HG03108 (cell line): Measurements from ENCODE around the gene TRIO.
"Not testable (repeated sequence)": the region's sequence is repeated elsewhere in the genome, so short reads cannot be mapped to it uniquely, and the experiment has no call there.

Source experiments
- ATAC-seq: cut with Tn5 transposase; IDR thresholded peaks from one replicate; pipeline ENCODE4 v1.9.1; 2021; ENCODE audit warnings: moderate library complexity; ENCODE audit not compliant: unreplicated experiment

The TRIO gene

DNA sequence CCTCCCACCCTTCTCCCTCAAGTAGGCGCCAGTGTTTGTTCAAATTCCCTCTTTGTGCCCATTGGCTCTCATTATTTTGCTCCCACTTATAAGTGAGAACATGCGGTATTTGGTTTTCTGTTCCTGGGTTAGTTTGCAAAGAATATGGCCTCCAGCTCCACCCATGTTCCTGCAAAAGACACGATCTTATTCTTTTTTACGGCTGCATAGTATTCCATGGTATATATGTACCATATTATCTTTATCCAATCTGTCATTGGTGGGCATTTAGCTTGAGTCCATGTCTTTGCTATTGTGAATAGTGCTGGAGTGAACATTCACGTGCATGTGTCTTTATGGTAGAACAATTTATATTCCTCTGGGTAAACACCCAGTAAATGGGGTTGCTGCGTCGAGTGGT is 375.5 kb downstream of the TRIO start:
- no peak for ATAC-seq

DNA sequence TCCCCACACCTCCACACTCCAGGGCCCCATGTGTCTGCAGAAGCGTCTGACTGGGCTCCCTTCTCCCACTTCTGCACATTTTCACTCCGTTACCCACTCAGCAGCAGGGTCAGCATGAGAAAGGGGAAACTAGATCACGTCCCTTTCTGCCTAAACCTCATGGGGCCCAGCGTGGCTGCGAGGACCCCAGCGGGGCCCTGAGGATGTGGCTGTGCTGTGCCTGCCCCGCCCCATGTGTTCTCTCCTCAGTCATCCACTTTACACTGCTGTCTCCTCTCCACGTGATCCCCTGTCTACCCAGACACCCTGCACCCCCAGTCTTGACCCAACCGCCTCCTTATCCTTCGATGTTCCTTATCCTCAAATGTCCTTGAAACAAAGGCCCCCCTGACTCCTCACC is 378.6 kb downstream of the TRIO start:
- no peak for ATAC-seq

DNA sequence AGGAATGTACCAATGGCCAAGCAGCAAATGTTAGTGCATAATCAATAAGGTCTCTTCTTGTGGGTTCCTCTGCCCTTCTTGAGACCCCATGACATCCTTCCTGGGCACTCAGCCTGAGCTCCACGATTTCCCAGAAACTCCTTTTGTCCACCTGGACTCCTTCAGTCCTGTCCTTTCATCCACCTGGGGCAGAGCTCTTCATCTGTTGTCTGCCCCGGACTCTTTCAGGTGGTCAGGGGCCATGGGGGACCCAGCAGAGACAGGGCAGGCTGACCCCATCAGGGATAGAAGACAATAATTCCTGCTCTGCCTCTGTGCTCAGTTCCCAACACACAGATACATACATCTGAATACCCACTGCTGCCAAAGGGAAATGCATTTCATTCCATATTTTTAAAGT is 379.6 kb downstream of the TRIO start:
- ATAC-seq = no peak

DNA sequence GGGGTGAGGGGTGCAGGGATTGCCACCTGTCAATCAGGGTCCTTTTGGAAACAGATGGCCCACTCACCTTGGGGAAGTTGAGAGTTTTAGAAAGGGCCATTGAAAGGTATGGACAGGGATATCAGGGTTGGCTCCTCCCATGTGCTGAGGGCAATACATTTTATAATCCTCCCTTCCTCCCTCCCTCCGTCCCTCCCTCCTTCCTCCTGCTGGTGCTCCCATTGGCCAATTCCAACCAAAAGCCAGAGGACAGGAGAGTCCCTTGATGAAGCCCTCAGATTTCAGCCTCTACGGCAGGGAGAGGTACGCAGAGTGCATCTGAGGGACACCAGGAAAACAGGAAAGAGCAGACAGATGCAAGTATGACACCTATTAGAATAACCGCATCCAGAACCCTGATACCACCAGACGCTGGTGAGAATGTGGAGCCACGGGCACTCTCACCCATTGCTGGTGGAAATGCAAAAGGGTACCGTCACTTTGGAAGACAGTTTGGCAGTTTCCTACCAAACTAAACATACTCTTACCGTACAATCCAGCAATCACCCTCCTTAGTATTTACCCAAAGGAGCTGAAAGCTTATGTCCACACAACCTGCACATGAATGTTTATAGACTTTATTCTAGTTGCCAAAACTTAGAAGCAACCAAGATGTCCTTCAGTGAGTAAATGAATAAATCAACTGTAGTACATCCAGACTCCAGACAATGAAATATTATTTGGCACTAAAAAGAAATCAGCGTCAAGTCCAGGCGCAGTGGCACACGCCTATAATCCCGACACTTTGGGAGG is 380.3 kb downstream of the TRIO start:
- no peak for ATAC-seq

DNA sequence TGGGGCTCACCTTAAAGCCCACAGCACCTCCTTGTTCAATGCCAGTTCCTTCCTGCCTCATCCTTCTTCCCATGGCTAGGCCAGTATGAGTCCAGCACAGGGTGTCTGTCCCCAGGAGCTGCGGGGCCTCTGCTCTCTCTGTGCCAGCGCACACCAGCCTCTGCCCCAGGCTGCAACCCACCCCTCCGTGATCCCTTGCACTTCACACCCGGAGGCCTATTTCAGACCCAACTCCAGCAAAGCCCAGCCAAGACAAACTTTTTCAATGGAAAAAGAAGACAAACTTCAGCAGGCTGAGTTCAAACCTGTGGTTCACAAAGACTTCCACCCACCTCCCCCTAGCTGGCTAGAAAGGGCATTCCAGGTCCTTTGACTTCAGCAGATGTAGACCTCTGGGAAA is 382.3 kb downstream of the TRIO start:
- ATAC-seq = no peak

DNA sequence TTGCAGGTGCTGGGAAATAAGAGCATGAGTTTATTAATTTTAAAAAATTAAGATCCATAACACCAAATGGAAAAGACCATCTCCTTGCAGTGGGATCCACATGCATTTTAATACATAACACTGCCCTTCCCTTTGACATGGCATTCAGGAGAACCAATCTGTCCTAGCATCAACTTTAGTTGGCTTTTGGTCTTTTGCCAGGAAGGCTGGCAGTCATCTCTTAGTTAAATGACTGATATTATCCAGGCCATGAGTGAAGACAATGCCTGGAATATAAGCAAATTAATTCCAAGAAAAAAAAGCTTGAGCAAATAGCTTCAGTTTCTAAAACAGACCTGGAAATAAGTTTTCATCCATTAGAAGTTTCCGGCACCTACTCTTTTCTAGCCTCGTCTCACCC is 383.4 kb downstream of the TRIO start:
- ATAC-seq = no peak

DNA sequence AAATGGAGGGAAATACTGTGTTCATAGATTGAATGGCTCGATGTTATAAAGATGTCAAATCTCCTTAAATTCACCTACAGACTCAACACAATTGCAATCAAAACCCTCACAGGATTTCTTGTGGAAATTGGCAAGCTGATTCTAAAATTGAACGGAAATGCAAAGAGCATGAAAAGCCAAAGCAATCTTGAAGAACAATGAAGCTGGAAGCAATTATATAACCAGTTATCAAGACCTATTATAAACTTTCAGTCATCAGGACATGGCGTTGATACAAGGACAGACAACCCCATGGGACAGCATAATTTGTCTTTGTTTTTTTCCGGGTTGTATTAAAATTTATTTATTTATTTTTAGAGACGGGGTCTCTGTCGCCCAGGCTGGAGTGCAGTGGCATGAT is 385.0 kb downstream of the TRIO start:
- no peak for ATAC-seq

DNA sequence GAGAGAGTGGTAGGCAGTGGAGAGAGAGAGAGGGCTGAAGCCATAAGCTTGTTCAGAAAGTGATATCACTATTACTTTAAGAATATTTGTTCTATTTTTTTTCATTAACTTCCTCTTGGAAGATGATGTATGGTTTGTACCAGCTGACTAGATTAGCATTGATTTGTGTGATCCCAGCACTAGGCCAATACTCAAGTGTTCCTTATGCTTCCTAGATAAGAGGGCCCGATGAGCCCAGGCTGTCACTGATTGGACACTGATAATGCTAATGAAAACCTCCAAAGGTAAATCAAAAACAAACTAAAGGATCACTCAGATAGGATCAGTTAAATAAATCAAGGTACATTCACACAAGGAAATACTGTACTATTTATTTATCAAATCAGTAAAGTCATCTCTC is 385.8 kb downstream of the TRIO start:
- no peak for ATAC-seq

DNA sequence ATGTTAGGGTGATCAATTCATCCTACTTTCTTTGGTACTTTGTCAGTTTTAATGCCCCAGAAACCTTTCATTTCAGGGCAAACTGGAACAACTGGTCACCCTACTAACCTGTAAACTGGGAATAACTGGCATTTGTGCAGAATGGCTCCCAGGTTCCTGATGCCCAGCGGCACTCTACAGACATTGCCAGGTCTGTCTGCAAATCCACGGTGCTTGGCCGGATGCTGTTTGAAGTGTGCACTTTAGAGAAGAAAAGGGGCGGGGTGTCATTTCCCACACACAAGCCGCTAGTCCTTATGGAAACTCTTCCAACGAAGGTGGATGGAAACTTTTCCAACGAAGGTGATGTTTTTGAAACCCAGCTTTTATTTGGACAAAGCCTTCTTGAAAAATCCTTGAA is 388.5 kb downstream of the TRIO start:
- ATAC-seq = no peak

DNA sequence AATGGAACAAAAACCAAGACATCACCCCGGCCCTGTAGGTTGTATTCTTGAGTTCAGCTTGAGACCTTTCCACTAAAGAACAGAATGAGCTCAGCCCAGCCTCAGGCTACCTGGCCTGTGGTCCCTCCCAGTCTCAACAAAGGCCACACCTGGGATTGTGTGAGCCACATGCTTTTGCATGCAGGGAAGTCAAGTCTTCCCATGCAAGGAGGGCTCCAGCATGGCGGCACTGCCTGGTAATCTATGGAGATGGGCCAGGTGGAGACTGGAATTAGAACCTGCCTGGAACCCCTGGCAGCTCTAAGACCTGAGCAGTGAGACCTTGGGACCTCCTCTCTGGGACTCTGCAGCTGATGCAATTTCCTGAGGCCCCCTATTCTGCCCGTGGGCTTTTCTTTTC is 389.0 kb downstream of the TRIO start:
- no peak for ATAC-seq

DNA sequence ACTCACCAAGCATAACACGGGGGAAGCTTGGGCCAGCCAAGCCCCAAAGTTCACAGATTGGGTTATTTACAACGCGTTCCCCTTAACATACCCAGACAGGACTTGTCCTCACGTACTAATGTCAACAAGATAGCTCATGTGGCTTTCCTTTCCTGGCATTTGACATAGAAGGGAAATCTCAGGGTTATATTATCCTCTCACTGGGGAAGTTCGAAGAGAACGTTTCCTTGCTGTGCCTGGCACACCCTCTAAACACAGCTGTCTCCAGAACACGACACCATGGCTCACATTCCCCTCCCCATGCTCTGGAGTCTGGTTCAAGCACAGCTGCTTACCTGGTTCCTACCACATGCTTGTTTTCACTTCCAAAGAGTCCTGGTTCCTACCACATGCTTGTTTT is 391.6 kb downstream of the TRIO start:
- no peak for ATAC-seq

DNA sequence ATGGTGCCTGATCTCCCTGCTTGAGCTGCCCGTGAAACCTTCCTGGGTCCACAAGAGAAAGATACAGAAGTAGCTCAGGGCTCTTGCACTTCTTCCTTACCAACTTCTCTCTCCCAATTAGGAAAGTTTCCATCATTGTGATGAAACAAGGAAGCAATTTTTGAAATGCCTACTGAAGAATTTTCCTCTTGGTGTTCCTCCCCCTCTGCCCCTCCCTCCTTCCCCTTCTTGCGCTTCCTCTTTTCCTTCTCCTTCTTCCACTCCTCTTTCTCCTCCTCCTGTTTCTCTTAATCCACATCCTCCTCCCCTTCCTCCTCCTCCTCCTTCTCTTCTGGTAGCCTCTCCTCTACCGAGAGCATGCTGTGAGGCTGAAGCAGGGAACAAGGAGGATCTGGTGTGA is 402.2 kb downstream of the TRIO start:
- no peak for ATAC-seq

DNA sequence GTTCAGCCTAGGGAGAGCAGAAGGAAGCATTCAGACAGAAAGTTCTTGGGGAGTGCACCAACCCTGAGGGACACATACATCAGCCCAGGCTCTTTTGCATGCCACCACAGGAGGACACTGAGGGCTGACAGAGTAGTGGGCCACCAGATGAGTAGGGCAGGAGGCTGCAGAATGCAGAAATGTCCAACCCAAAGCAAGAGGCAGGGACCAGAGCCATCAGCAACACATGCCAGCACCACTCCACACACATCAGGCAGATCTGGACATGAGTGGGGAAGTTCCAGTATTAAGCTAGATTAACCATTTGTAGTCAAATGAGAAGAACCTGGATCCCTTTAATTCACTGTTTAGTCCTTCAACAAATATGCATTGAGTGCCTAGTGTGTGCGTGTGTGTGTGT is 402.7 kb downstream of the TRIO start:
- ATAC-seq = no peak

DNA sequence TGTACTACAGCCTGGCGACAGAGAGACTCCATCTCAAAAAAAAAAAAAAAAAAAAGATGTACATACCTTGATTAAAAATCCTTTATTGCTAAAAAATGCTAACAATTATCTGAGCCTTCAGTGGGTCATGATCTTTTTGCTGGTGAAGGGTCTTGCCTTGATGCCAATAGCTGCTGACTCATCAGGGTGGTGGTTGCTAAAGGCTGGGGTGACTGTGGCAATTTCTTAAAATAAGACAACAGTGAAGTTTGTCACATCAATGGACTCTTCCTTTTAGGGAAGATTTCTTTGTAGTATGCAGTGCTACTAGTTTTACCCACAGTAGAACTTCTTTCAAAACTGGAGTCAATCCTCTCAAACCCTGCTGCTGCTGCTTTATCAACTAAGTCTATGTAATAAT is 404.5 kb downstream of the TRIO start:
- no peak for ATAC-seq

DNA sequence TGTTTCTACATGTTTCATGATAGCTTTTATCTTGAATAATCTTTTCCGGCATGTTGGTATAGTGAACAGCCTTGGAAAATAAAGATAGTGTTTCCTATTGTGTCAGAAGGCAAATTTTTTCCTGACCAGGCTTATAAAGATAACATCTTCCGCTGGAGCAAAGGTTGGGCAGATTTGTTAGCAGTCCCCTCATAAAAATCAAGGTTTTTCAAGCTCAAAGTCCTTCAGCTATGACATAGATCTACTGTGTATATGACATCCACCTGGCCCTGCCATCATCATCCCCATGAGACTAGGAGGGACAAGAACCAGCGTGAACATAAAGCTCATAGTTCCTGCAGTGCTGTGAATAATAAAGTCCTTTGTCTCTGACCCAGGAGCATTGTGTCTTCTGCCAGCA is 408.1 kb downstream of the TRIO start:
- no peak for ATAC-seq

DNA sequence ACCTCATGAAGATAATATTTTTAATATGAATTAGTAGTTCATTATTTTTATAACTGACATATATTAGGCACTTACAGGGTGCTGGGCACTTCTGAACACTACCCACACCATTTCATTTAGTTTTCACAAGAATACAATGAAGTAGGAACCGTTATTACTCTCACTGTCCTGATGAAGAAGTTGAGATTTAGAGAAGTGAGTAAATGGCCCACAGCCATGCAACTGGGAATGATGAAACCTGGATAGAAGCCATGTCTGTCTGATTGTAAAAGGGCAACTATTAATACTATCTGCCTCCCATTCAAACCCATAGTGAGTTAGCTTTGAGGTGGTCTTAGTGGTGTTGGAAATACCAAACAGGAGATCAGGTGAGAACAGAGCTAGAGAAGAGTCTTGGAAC is 408.9 kb downstream of the TRIO start:
- ATAC-seq = no peak

DNA sequence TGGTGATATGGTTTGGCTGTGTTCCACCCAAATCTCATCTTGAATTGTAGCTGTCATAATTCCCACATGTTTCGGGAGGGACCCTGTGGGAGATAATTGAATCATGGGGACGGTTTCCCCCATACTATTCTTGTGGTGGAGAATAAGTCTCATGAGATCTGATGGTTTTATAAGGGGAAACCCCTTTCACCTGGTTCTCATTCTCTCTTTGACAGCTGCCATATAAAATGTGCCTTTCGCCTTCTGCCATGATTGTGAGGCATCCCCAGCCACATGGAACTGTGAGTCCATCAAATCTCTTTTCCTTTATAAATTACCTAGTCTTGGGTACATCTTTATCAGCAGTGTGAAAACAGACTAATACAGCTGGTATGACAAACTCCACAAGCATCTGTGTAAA is 411.1 kb downstream of the TRIO start:
- ATAC-seq = not testable (repeated sequence)

DNA sequence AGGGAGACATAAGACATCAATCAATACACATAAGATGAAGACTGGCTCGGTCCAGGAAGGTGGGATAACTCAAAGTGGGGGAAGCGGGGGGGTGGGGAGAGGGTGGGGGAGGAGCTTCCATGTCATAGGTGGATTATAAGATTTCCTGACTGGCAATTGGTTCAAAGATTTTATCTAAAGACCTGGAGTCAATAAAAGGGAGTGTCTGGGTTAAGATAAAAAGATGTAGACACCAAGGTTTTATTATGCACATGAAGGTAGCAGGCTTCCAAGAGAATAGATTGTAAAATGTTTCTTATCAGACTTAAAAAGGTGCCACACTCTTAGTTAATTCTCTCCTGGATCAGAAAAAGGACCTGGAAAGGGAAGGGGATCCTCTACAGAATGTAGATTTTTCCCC is 412.9 kb downstream of the TRIO start:
- no peak for ATAC-seq

DNA sequence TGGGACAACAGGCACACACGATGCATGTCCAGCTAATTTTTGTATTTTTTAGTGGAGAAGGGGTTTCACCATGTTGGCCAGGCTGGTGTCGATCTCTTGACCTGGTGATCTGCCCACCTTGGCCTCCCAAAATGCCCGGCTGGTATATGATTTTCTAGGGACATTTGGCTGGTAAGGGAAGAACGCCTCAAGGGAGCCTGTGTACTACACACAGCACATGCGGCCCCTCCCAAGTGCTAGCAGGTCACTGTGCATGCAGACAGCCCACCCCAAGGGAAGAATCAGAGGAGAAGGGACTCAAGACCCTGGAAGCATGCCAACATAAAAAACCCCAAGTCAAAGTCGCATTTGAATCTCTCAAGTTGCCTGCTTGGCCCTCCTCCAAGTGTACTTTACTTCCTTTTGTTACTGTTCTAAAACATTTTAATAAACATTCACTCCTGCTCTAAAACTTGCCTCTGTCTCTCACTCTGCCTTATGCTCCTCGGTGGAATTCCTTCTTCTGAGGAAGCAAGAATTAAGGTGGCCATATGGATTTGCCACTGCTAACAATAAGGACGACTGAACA is 414.1 kb downstream of the TRIO start:
- ATAC-seq = no peak

DNA sequence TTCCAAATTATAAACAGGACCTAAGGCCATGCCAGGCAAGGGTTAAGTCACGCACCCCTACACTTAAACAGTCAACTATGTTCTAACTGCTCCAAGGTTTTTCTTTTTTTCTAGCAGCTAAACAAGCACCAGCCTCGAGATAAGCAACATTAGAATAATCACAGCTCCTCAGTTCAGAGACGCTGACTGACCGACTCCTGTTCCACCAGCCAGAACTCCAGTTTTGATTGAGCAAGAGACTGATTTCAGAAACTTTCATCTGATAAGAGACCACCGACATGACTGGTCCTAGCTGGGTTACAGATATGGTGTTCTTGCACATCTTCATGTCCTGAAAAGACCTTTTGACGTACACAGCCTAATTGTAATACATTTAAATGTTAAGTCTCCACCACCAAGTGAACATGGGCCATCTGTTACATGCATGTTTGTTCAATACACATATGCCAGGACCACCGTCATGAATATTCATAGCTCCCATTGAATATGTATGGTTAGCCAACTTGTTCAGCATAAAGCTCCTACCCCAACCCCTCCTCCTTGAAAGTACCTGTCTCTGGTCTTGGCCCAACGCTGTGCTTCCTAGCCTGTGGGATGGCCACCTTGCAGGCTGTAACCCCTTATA is 414.8 kb downstream of the TRIO start:
- ATAC-seq = no peak
